H9 (cell line): ENCODE data around the gene GPATCH1. TPM values are rescaled to one million over a fixed set of nuclear protein-coding genes. Genes with fewer than 3 reads are reported as not detected.

Source experiments
- DNase-seq: peaks from one replicate; pipeline ENCODE4 v3.0.0-alpha.2; 2017
- H2AFZ ChIP-seq: one replicate; pipeline ENCODE4 v1.6.1; 2013; ENCODE audit warnings: mild to moderate bottlenecking, low read length, control low read depth, moderate library complexity
- H2AK5ac ChIP-seq: 2 replicates; pipeline ENCODE4 v1.6.1; 2013; ENCODE audit warnings: low read length, control low read depth, mixed read lengths; ENCODE audit not compliant: insufficient read length
- H2BK120ac ChIP-seq: one replicate; pipeline ENCODE4 v1.6.1; 2013; ENCODE audit warnings: low read depth, mild to moderate bottlenecking, low read length, control low read depth, inconsistent platforms; ENCODE audit not compliant: poor library complexity, severe bottlenecking
- H2BK12ac ChIP-seq: 2 replicates; pipeline ENCODE4 v1.6.1; 2013; ENCODE audit warnings: low read length, control low read depth, mixed read lengths, low read depth; ENCODE audit not compliant: insufficient read length
- H2BK15ac ChIP-seq: 2 replicates; pipeline ENCODE4 v1.6.1; 2013; ENCODE audit warnings: low read depth, low read length, control low read depth
- H2BK20ac ChIP-seq: one replicate; pipeline ENCODE4 v1.6.1; 2013; ENCODE audit warnings: low read depth, mild to moderate bottlenecking, low read length, control low read depth, inconsistent platforms; ENCODE audit not compliant: poor library complexity, severe bottlenecking
- H2BK5ac ChIP-seq: 2 replicates; pipeline ENCODE4 v1.6.1; 2013; ENCODE audit warnings: low read length, control low read depth, mixed read lengths; ENCODE audit not compliant: insufficient read length
- H3K14ac ChIP-seq: 2 replicates; pipeline ENCODE4 v1.6.1; 2013; ENCODE audit warnings: low read length, control low read depth; ENCODE audit not compliant: insufficient read depth
- H3K18ac ChIP-seq: 2 replicates; pipeline ENCODE4 v1.6.1; 2013; ENCODE audit warnings: low read depth, mild to moderate bottlenecking, mixed read lengths, low read length, control low read depth; ENCODE audit not compliant: insufficient read length
- H3K23ac ChIP-seq: 2 replicates; pipeline ENCODE4 v1.6.1; 2013; ENCODE audit warnings: low read length, control low read depth, mixed read lengths, low read depth; ENCODE audit not compliant: insufficient read length
- H3K23me2 ChIP-seq: 2 replicates; pipeline ENCODE4 v1.6.1; 2013; ENCODE audit warnings: low read depth, mild to moderate bottlenecking, mixed read lengths, low read length, control low read depth; ENCODE audit not compliant: insufficient read length, poor library complexity, severe bottlenecking
- H3K27ac ChIP-seq: 2 replicates; pipeline ENCODE4 v1.5.1; 2013; ENCODE audit warnings: low read length, control low read depth, mixed read lengths, low read depth; ENCODE audit not compliant: insufficient read length
- H3K27me3 ChIP-seq: 2 replicates; pipeline ENCODE4 v1.6.1; 2013; ENCODE audit warnings: low read length, control low read depth, inconsistent platforms; ENCODE audit not compliant: insufficient read depth
- H3K4ac ChIP-seq: 2 replicates; pipeline ENCODE4 v1.6.1; 2013; ENCODE audit warnings: low read depth, mild to moderate bottlenecking, control low read depth, inconsistent platforms, low read length, moderate library complexity
- H3K4me1 ChIP-seq: 2 replicates; pipeline ENCODE4 v1.6.1; 2013; ENCODE audit warnings: low read length, control low read depth, inconsistent platforms; ENCODE audit not compliant: insufficient read depth
- H3K4me2 ChIP-seq: 2 replicates; pipeline ENCODE4 v1.6.1; 2013; ENCODE audit warnings: low read length, control low read depth, mixed read lengths; ENCODE audit not compliant: insufficient read length, insufficient read depth
- H3K56ac ChIP-seq: 2 replicates; pipeline ENCODE4 v1.6.1; 2013; ENCODE audit warnings: low read depth, mild to moderate bottlenecking, mixed read lengths, low read length, control low read depth; ENCODE audit not compliant: insufficient read length
- H3K79me1 ChIP-seq: 2 replicates; pipeline ENCODE4 v1.6.1; 2013; ENCODE audit warnings: low read depth, mild to moderate bottlenecking, moderate library complexity, low read length, control low read depth, inconsistent platforms; ENCODE audit not compliant: insufficient read depth, poor library complexity, severe bottlenecking
- H3K79me2 ChIP-seq: 2 replicates; pipeline ENCODE4 v1.6.1; 2013; ENCODE audit warnings: low read length, control low read depth, inconsistent platforms; ENCODE audit not compliant: insufficient read depth
- H3K9ac ChIP-seq: 2 replicates; pipeline ENCODE4 v1.6.1; 2013; ENCODE audit warnings: low read length, control low read depth, mixed read lengths; ENCODE audit not compliant: insufficient read length; ENCODE audit errors: extremely low read depth
- H3K9me3 ChIP-seq: one replicate; pipeline ENCODE4 v1.6.1; 2013; ENCODE audit warnings: low read depth, low read length, inconsistent platforms; ENCODE audit not compliant: control insufficient read depth
- H3T11ph ChIP-seq: one replicate; pipeline ENCODE4 v1.6.1; 2013; ENCODE audit warnings: mild to moderate bottlenecking, low read length, control low read depth, inconsistent platforms
- H4K20me1 ChIP-seq: one replicate; pipeline ENCODE4 v1.6.1; 2013; ENCODE audit not compliant: control insufficient read depth, insufficient read length, insufficient read depth
- H4K5ac ChIP-seq: 2 replicates; pipeline ENCODE4 v1.6.1; 2013; ENCODE audit warnings: low read depth, mild to moderate bottlenecking, mixed read lengths, low read length, control low read depth; ENCODE audit not compliant: insufficient read length
- H4K8ac ChIP-seq: replicated peaks from 2 replicates; pipeline ENCODE4 v1.6.1; 2013; ENCODE audit warnings: low read length, control low read depth, mixed read lengths, low read depth; ENCODE audit not compliant: insufficient read length
- H4K91ac ChIP-seq: 2 replicates; pipeline ENCODE4 v1.6.1; 2013; ENCODE audit warnings: low read depth, mild to moderate bottlenecking, moderate library complexity, mixed read lengths, low read length, control low read depth; ENCODE audit not compliant: insufficient read length
- H3K27ac Mint-ChIP-seq, 3 experiments: 2 replicates in 2 of 3; 3 replicates in 1 of 3; pipeline ENCODE4 v1.8.0; 2020 to 2021; ENCODE audit warnings: mixed read lengths in 3 of 3, mild to moderate bottlenecking in 1 of 3, moderate library complexity in 1 of 3
- H3K27me3 Mint-ChIP-seq: 2 replicates; pipeline ENCODE4 v1.8.0; 2021; ENCODE audit warnings: low read depth, mild to moderate bottlenecking, moderate library complexity, mixed read lengths
- H3K36me3 Mint-ChIP-seq, 3 experiments: 2 replicates in 2 of 3; 3 replicates in 1 of 3; pipeline ENCODE4 v1.8.0; 2020 to 2021; ENCODE audit warnings: low read depth in 3 of 3, mixed read lengths in 3 of 3; ENCODE audit not compliant: insufficient read depth in 1 of 3
- H3K4me1 Mint-ChIP-seq, 2 experiments: 2 replicates each; pipeline ENCODE4 v1.8.0; 2020; ENCODE audit warnings: mixed read lengths in 2 of 2
- H3K4me3 Mint-ChIP-seq, 2 experiments: 2 replicates in 1 of 2; 3 replicates in 1 of 2; pipeline ENCODE4 v1.8.0; 2020 to 2021; ENCODE audit warnings: mild to moderate bottlenecking in 2 of 2, mixed read lengths in 2 of 2, moderate library complexity in 1 of 2
- H3K9me3 Mint-ChIP-seq, 2 experiments: 2 replicates in 1 of 2; 3 replicates in 1 of 2; pipeline ENCODE4 v1.8.0; 2020; ENCODE audit warnings: mild to moderate bottlenecking in 2 of 2, mixed read lengths in 2 of 2, moderate library complexity in 1 of 2
- WGBS: extraction: QIAGEN DNeasy Blood & Tissue Kit; methylation state at CpG from one replicate; pipeline ENCODE4 v1.1.7; 2013; ENCODE audit warnings: missing lambda C conversion rate, low lambda C conversion rate, mixed read lengths; ENCODE audit not compliant: insufficient read length; ENCODE audit errors: extremely low coverage; 5-methylcytosine and 5-hydroxymethylcytosine counted together
- total RNA-seq: library from RNA; stranded (reverse); gene quantifications from 2 replicates; pipeline ENCODE4 v1.2.1, GENCODE V29; 2021
- TF ChIP-seq, protein P1 (sequence below): fragments of 200-600 bp; sonication (generic); conservative IDR thresholded peaks from 3 replicates; pipeline ENCODE4 v1.8.0; 2021; ENCODE audit warnings: antibody characterized with exemption, mild to moderate bottlenecking

The GPATCH1 gene
- total RNA-seq, 1 experiment from 2014 or later: 11.7 TPM

DNA sequence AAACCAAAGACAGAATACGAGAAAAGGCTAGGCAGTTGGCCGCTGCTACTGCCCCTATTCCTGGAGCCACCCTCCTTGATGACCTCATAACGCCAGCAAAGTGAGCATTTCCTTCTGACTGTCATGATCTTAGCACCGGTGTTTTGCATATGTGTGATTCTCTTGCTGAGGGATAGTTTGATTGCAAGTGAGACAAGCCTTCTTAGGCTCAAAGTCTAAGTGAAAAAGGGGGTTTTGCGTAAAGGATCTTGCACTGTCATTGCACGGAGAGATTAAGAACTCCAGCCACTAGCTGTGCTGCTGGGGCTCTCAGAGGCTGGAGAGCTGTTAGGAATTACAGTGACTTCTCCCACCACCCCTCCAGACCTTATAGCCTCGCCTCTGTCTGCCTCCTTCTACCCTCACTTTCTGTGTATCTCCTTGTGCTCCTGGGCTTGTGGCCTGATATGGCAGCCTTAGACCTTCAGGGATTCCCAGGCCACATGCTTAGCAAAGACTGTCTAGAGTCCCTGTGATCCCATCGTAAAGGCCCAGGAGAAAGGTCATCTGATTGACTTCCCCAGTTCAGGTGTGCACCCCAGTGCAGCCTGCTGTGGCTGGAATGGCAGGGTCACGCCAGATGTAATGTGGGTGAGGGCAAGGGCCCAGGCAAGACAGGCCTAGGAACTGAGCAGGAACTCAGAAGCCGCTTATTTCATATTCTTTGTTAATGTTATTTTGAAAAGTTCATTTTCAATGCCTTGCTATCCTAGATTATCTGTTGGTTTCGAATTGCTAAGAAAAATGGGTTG lies 12.6 kb downstream of the GPATCH1 start:
- no peaks in the 10 kb centered on the region; the same call in 1 of the 2 replicates for H3K79me2 ChIP-seq
- H3K23ac ChIP-seq: no peak overlapping the region
- no peak overlapping the region for H4K8ac ChIP-seq
- no CpG with 5 or more reads among the region's 11 CpGs for WGBS
- no peak overlapping the region for H3K18ac ChIP-seq
- peaks cover 6% of the 10 kb centered on the region in 2 experiments; a peak in 3 of 4 replicates for H3K4me1 Mint-ChIP-seq
- no peak overlapping the region for H3K4ac ChIP-seq
- no peaks in the 10 kb centered on the region for H3K79me1 ChIP-seq
- no peaks in the 10 kb centered on the region for H3K9me3 Mint-ChIP-seq
- no peaks in the 10 kb centered on the region for H3K27me3 ChIP-seq
- H3K36me3 Mint-ChIP-seq: peaks cover 5 to 81% (median 66%) of the 10 kb centered on the region in 3 experiments; a peak in 6 of 7 replicates
- H3K4me1 ChIP-seq: no peaks in the 10 kb centered on the region
- no peak overlapping the region for H2BK12ac ChIP-seq
- H3K27me3 Mint-ChIP-seq: no peaks in the 10 kb centered on the region
- H3T11ph ChIP-seq: no peak overlapping the region
- no peak overlapping the region for H3K14ac ChIP-seq
- no peak overlapping the region for H2AK5ac ChIP-seq
- H2BK15ac ChIP-seq: no peak overlapping the region
- no peaks in the 10 kb centered on the region for H3K23me2 ChIP-seq
- H3K4me3 Mint-ChIP-seq: no peak overlapping the region
- no peak overlapping the region for H3K4me2 ChIP-seq
- no peak overlapping the region for H2BK20ac ChIP-seq
- no peak overlapping the region for H3K27ac ChIP-seq
- H2BK5ac ChIP-seq: no peak overlapping the region
- H4K91ac ChIP-seq: no peak overlapping the region
- no peaks in the 10 kb centered on the region for H4K20me1 ChIP-seq
- H2AFZ ChIP-seq: no peak overlapping the region
- no peak overlapping the region for H2BK120ac ChIP-seq
- TF ChIP-seq, protein P1, sequence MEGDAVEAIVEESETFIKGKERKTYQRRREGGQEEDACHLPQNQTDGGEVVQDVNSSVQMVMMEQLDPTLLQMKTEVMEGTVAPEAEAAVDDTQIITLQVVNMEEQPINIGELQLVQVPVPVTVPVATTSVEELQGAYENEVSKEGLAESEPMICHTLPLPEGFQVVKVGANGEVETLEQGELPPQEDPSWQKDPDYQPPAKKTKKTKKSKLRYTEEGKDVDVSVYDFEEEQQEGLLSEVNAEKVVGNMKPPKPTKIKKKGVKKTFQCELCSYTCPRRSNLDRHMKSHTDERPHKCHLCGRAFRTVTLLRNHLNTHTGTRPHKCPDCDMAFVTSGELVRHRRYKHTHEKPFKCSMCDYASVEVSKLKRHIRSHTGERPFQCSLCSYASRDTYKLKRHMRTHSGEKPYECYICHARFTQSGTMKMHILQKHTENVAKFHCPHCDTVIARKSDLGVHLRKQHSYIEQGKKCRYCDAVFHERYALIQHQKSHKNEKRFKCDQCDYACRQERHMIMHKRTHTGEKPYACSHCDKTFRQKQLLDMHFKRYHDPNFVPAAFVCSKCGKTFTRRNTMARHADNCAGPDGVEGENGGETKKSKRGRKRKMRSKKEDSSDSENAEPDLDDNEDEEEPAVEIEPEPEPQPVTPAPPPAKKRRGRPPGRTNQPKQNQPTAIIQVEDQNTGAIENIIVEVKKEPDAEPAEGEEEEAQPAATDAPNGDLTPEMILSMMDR: no peak
- no peak overlapping the region for H4K5ac ChIP-seq
- no peak for DNase-seq
- no peak overlapping the region for H3K9ac ChIP-seq
- no peak overlapping the region for H3K27ac Mint-ChIP-seq
- no peak overlapping the region for H3K56ac ChIP-seq
- H3K9me3 ChIP-seq: no peaks in the 10 kb centered on the region
